Measurements from ENCODE around the gene BCAS4.

DNA sequence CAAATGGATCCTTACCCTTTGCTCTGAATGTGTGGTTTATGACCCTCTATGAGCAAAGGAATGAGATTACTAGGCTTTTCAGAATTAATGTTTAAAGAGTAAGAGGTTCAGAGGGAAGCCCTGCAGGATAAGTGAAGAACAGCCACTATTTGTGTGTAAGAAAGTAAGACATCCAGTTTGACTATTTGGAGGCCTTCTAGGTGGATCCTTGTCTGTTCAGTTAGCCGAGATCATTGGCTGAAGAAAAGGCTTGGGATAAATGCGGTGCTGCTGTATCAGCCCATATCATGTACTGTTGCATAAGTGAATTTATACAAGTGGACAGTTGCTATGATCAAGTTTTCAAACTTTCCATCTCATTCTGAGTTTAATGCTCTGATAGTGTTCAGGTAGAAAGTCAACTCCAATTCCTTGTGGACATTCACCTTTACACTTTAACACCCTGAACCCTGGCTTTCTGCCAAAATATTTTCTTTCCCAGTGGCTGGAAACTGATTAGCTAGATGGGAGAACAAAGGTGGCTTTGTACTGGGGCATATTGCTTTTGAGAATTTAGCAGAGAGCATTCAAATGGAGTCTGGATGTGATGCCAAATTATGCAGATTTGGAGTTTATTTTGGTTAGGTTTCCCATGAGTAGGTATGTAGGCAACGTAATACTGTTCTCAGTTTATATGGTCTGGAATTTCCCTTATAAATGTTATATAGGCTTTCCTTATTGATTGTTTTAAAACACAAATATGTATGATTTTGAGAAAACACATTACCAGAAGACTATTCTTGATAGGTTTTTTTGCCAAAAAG is 48.5 kb upstream of the BCAS4 start:
- TF ChIP-seq POLR2A (IDR thresholded peaks at IDR 0.05) (no peak), POLR2AphosphoS5 (IDR thresholded peaks at IDR 0.05) (no peak)

All from prostate gland (tissue), 1 donor.